Activated CD8-positive, alpha-beta memory T cell treated with anti-CD3 and anti-CD28 coated beads, Interleukin-2, amount 10 ng/mL, durations not matched to agents 7 days and 5 days (primary cell): ENCODE data around the gene MACROD1. TPM values are rescaled to one million over a fixed set of nuclear protein-coding genes. Genes with fewer than 3 reads are reported as not detected.

Experiments
- ATAC-seq: fragments of 150-1000 bp; cut with Tn5 transposase; one replicate; pipeline ENCODE4 v1.10.0; 2021; ENCODE audit warnings: moderate library complexity
- CTCF ChIA-PET: fragments of 350-600 bp; sonication (Branson Sonifier 250); formaldehyde crosslinking; loops from one replicate; lab custom pipeline; 2021; ENCODE audit warnings: antibody characterized with exemption; lab: Charles Lee
- DNase-seq: peaks from one replicate; pipeline ENCODE4 v3.0.0-alpha.2; 2020
- H3K27ac Mint-ChIP-seq: one replicate; pipeline ENCODE4 v1.8.0; 2021; ENCODE audit warnings: mild to moderate bottlenecking, mixed read lengths
- H3K27me3 Mint-ChIP-seq: one replicate; pipeline ENCODE4 v1.8.0; 2021; ENCODE audit warnings: mixed read lengths
- H3K36me3 Mint-ChIP-seq: one replicate; pipeline ENCODE4 v1.8.0; 2021; ENCODE audit warnings: mild to moderate bottlenecking, mixed read lengths
- H3K4me1 Mint-ChIP-seq: one replicate; pipeline ENCODE4 v1.8.0; 2021; ENCODE audit warnings: mixed read lengths
- H3K4me3 Mint-ChIP-seq: one replicate; pipeline ENCODE4 v1.8.0; 2021; ENCODE audit warnings: mild to moderate bottlenecking, moderate library complexity, mixed read lengths
- H3K9me3 Mint-ChIP-seq: one replicate; pipeline ENCODE4 v1.8.0; 2022; ENCODE audit warnings: low read depth, mixed read lengths
- total RNA-seq, 2 experiments: library from RNA; stranded (reverse); gene quantifications; one replicate each; pipeline ENCODE4 v1.2.3, GENCODE V29; 2021

MACROD1 gene
- total RNA-seq, 2 experiments from 2014 or later = 10.1 to 12.3 TPM

GRCh38 chr11:63997801-63998337 lies 168.0 kb downstream of the MACROD1 start:
- CTCF ChIA-PET = interaction anchor here (0.9 to 1.3 kb wide), 3 partner anchors 23 to 160 kb away, joined by 3 read pairs; partner anchors contain the start of gene COX8A
- Mint-ChIP-seq H3K36me3 (peaks cover 19% of the 10 kb centered on the region), H3K27ac (no peak overlapping the region), H3K4me1 (peaks cover 5% of the 10 kb centered on the region), H3K27me3 (peaks cover 6% of the 10 kb centered on the region), H3K4me3 (no peak overlapping the region), H3K9me3 (no peaks in the 10 kb centered on the region)
- DNase-seq (no peak), ATAC-seq (no peak)

- peaks cover 6% of the 10 kb centered on the region for H3K27me3 Mint-ChIP-seq
- no peak for DNase-seq
- ATAC-seq = no peak
- peaks cover 20% of the 10 kb centered on the region for H3K36me3 Mint-ChIP-seq
- CTCF ChIA-PET = interaction anchor here (1.3 kb wide), 2 partner anchors 22 to 159 kb away, joined by 3 read pairs; partner anchors contain the start of gene COX8A
- H3K4me1 Mint-ChIP-seq = peaks cover 5% of the 10 kb centered on the region
- no peak overlapping the region for H3K4me3 Mint-ChIP-seq
- no peaks in the 10 kb centered on the region for H3K9me3 Mint-ChIP-seq
- no peak overlapping the region for H3K27ac Mint-ChIP-seq
Measured at GRCh38 chr11:63997104-63997700, 168.7 kb downstream of the MACROD1 start.

DNA sequence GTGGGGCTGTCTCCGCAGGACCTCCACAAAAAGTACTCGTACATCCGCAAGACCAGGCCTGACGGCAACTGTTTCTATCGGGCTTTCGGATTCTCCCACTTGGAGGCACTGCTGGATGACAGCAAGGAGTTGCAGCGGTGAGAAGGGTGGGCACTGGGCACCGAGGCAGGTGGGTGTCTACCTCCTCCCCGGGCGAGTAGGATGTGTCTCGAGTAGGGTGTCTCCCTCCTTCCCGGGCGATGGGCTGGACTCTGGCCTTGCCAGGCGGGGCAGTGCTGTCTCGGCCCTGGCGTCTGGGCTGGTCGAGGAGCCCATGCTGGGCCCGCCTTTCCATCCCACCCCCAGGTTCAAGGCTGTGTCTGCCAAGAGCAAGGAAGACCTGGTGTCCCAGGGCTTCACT lies 169.4 kb downstream of the MACROD1 start:
- Mint-ChIP-seq H3K27ac (no peak overlapping the region), H3K4me1 (peaks cover 7% of the 10 kb centered on the region), H3K4me3 (no peak overlapping the region), H3K27me3 (peaks cover 6% of the 10 kb centered on the region), H3K9me3 (no peaks in the 10 kb centered on the region), H3K36me3 (peaks cover 22% of the 10 kb centered on the region)
- DNase-seq (no peak), ATAC-seq (no peak)
- CTCF ChIA-PET = no interaction called here

- Mint-ChIP-seq H3K9me3 (no peaks in the 10 kb centered on the region), H3K36me3 (peaks cover 38% of the 10 kb centered on the region), H3K4me3 (no peak overlapping the region), H3K4me1 (peaks cover 4% of the 10 kb centered on the region), H3K27me3 (no peaks in the 10 kb centered on the region), H3K27ac (no peak overlapping the region)
- DNase-seq = no peak
- CTCF ChIA-PET = no interaction called here
- no peak for ATAC-seq
Measured at GRCh38 chr11:63993993-63994392, 171.9 kb downstream of the MACROD1 start.

DNA sequence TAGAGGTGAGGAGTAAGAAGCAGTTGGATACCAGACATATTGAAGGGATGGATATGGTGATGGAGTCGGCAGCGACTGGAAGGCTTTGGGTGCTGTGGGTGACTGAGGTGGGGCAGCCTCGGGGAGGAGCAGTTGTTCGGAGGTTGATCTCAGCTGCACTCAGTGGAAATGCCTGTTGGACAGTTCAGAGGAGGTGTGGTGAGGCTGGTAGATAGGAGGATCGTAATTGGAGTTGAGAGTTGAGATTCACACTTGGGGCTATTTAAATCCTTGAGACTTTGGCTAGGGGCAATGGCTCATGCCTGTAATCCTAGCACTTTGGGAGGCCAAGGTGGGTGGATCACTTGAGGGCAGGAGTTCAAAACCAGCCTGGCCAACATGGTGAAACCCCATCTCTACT lies 172.8 kb downstream of the MACROD1 start:
- CTCF ChIA-PET = no interaction called here
- H3K4me3 Mint-ChIP-seq = no peak overlapping the region
- ATAC-seq = no peak
- no peak overlapping the region for H3K27ac Mint-ChIP-seq
- H3K36me3 Mint-ChIP-seq = peaks cover 41% of the 10 kb centered on the region
- no peaks in the 10 kb centered on the region for H3K27me3 Mint-ChIP-seq
- no peak for DNase-seq
- H3K4me1 Mint-ChIP-seq = peaks cover 11% of the 10 kb centered on the region
- no peaks in the 10 kb centered on the region for H3K9me3 Mint-ChIP-seq

GRCh38 chr11:63991558-63991957 lies 174.4 kb downstream of the MACROD1 start:
- Mint-ChIP-seq H3K36me3 (peaks cover 35% of the 10 kb centered on the region), H3K4me3 (no peak overlapping the region), H3K27ac (no peak overlapping the region), H3K27me3 (no peaks in the 10 kb centered on the region), H3K9me3 (no peaks in the 10 kb centered on the region), H3K4me1 (peaks cover 19% of the 10 kb centered on the region)
- CTCF ChIA-PET = interaction anchor here (5.1 kb wide), 1 partner anchor 9 kb away, joined by 37 read pairs; no protein-coding TSS in a partner anchor
- ATAC-seq (no peak), DNase-seq (no peak)

GRCh38 chr11:63986932-63987513 lies 178.9 kb downstream of the MACROD1 start:
- Mint-ChIP-seq H3K4me1 (peaks cover 34% of the 10 kb centered on the region), H3K9me3 (no peaks in the 10 kb centered on the region), H3K27me3 (no peaks in the 10 kb centered on the region), H3K36me3 (peaks cover 28% of the 10 kb centered on the region), H3K4me3 (peak overlapping the region; percentile 75), H3K27ac (peak overlapping the region; percentile 56)
- CTCF ChIA-PET = interaction anchor here (1.0 to 5.1 kb wide), 3 partner anchors 13 to 149 kb away, joined by 3 to 37 read pairs (median 10); partner anchors contain the start of gene COX8A
- no peak for DNase-seq
- ATAC-seq = no peak

DNA sequence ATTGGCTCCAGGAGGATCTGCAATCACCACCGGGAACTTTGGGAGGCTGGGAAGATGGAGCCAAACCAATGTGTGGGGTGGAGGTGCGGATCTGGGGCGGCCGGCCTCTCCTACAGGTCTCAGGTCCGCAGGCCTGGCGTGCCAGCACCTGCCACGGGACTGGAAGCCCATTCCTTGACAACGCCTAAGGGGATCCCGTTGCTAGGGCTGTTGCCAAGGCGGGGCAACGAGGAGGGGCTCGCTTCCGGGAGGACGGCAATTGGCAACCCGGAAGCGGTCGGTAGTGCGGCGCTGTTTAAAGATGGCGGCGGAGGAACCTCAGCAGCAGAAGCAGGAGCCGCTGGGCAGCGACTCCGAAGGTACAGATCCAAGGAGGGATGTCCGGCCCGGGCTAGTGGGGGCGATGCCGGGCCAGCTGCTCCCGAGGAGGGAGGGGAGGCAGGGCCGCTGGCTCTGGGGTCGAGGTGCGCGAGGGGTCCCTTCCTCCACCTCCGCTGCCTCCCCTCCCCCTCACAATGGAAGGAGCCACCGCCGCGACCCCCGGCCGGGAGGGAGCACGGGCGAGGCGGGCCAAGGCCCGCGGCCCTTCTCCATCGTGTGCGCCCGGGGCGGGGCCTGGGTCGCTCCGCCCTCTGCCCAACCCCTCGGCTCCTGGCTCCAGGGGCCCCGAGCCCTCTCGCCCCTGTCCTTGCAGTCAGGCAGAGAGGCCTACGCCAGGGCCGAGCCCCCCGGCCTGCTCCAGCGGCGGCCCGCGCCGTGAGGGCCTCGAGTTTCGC lies 179.6 kb downstream of the MACROD1 start, which contains the start of gene OTUB1:
Gene OTUB1, plus strand, starts transcription at position 283 of the 776 bp plus-strand sequence. Its CDS starts 19 bp downstream, at position 302.
- peaks cover 37% of the 10 kb centered on the region for H3K4me1 Mint-ChIP-seq
- no peaks in the 10 kb centered on the region for H3K9me3 Mint-ChIP-seq
- peak within 1 kb of the TSS; percentile 96 for H3K27ac Mint-ChIP-seq
- ATAC-seq = peak; percentile 87
- H3K27me3 Mint-ChIP-seq = no peaks in the 10 kb centered on the region
- peaks cover 26% of the 10 kb centered on the region for H3K36me3 Mint-ChIP-seq
- peak within 1 kb of the TSS; percentile 85 for H3K4me3 Mint-ChIP-seq
- CTCF ChIA-PET = interaction anchor here (0.8 to 3.0 kb wide), 10 partner anchors 12 to 315 kb away, joined by 3 to 10 read pairs (median 4); partner anchors contain the start of genes COX8A, MARK2 and RTN3
- peak; percentile 95 for DNase-seq

GRCh38 chr11:63985812-63986155 lies 180.1 kb downstream of the MACROD1 start:
- H3K36me3 Mint-ChIP-seq = peaks cover 23% of the 10 kb centered on the region

GRCh38 chr11:63979426-63979825 lies 186.5 kb downstream of the MACROD1 start:
- H3K9me3 Mint-ChIP-seq = no peaks in the 10 kb centered on the region
- H3K4me3 Mint-ChIP-seq = no peak overlapping the region
- H3K27ac Mint-ChIP-seq = no peak overlapping the region
- CTCF ChIA-PET = interaction anchor here (1.3 kb wide), 1 partner anchor 21 kb away, joined by 6 read pairs; no protein-coding TSS in a partner anchor
- ATAC-seq (no peak), DNase-seq (no peak)
- H3K36me3 Mint-ChIP-seq = peaks cover 17% of the 10 kb centered on the region
- H3K4me1 Mint-ChIP-seq = peaks cover 37% of the 10 kb centered on the region
- H3K27me3 Mint-ChIP-seq = no peaks in the 10 kb centered on the region

More at GRCh38 chr11:63985812-63986155, 180.1 kb downstream of the MACROD1 start:
- CTCF ChIA-PET = interaction anchor here (0.8 to 3.0 kb wide), 11 partner anchors 9 to 315 kb away, joined by 3 to 10 read pairs (median 4); partner anchors contain the start of genes COX8A, MARK2 and RTN3
- peaks cover 40% of the 10 kb centered on the region for H3K4me1 Mint-ChIP-seq
- ATAC-seq (peak; percentile 83), DNase-seq (peak; percentile 89)
- H3K27ac Mint-ChIP-seq = peak overlapping the region; percentile 96
- H3K4me3 Mint-ChIP-seq = peak overlapping the region; percentile 85
- no peaks in the 10 kb centered on the region for H3K27me3 Mint-ChIP-seq
- H3K9me3 Mint-ChIP-seq = no peaks in the 10 kb centered on the region

DNA sequence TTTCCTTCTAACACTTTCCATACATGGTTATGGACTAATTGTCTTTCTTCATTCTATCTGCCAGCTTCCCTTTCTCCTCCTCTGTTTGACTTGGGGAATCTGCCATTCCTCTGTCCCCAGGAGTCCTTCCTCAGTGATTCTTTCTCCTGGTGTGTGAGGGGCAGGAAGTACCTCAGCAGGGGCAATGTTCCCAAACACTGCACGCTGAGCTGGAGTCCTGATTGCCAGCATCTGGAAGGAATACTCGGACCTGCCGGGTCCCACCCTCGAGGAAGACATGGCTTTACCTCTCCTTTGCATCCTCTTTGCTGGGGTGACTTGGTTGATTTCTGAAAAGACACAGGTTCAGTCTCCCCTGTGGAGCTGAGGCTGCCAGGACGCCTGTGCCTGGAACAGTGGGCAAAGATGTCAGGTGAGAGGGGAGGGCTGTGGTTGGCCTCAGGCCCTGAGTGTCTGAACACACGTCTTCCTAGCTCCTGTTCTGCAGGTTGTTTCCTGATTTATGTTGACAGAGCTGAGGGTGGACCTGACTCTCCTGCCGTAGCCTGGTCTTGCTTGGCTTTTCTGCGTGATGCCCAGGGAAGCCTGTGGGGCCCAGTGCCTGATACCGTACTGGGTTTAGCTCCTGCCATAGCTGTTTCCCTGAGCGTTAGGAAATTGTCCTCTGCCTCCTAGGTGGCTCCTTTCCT lies 187.2 kb downstream of the MACROD1 start:
- CTCF ChIA-PET = interaction anchor here (0.7 to 1.3 kb wide), 2 partner anchors 22 to 1905 kb away, joined by 3 to 6 read pairs; no protein-coding TSS in a partner anchor
- Mint-ChIP-seq H3K4me1 (peaks cover 42% of the 10 kb centered on the region), H3K27ac (no peak overlapping the region), H3K27me3 (no peaks in the 10 kb centered on the region), H3K36me3 (peaks cover 22% of the 10 kb centered on the region), H3K9me3 (no peaks in the 10 kb centered on the region), H3K4me3 (no peak overlapping the region)
- ATAC-seq (no peak), DNase-seq (no peak)
